ENCODE results near the gene OSTF1.

OSTF1 gene

GRCh38 chr9:75120686-75121085, 32.4 kb downstream of the OSTF1 start:
- H3K27me3 Mint-ChIP-seq = no peaks in the 10 kb centered on the region
- DNase-seq (no peak), ATAC-seq (replicated peaks) (peak; percentile 33 to 46)
- H3K36me3 Mint-ChIP-seq = peaks cover 38 to 53% of the 10 kb centered on the region in 2 donors
- H3K9me3 Mint-ChIP-seq = peaks cover 8 to 10% of the 10 kb centered on the region in 2 donors
- H3K4me1 Mint-ChIP-seq = peaks cover 24 to 54% of the 10 kb centered on the region in 2 donors
- H3K4me3 Mint-ChIP-seq = no peak overlapping the region
- no peak overlapping the region for H3K27ac Mint-ChIP-seq

GRCh38 chr9:75121914-75122558, 33.7 kb downstream of the OSTF1 start:
- peaks cover 38 to 53% of the 10 kb centered on the region in 2 donors for H3K36me3 Mint-ChIP-seq
- H3K9me3 Mint-ChIP-seq = peaks cover 8 to 10% of the 10 kb centered on the region in 2 donors
- H3K4me3 Mint-ChIP-seq = no peak overlapping the region
- H3K27me3 Mint-ChIP-seq = no peaks in the 10 kb centered on the region
- no peak for ATAC-seq (replicated peaks)
- peak overlapping the region; percentile 32 for H3K27ac Mint-ChIP-seq
- peaks cover 22 to 48% of the 10 kb centered on the region in 2 donors for H3K4me1 Mint-ChIP-seq
- no peak for DNase-seq

GRCh38 chr9:75123696-75124095, 35.4 kb downstream of the OSTF1 start:
- DNase-seq (no peak), ATAC-seq (replicated peaks) (no peak)
- Mint-ChIP-seq H3K4me3 (no peak overlapping the region), H3K27ac (no peak overlapping the region), H3K9me3 (peaks cover 0 to 1% of the 10 kb centered on the region in 2 donors), H3K4me1 (peaks cover 11 to 32% of the 10 kb centered on the region in 2 donors), H3K27me3 (no peaks in the 10 kb centered on the region), H3K36me3 (peaks cover 29 to 40% of the 10 kb centered on the region in 2 donors)

- ATAC-seq (replicated peaks) = no peak
- H3K36me3 Mint-ChIP-seq = peaks cover 26 to 44% of the 10 kb centered on the region in 2 donors
- H3K9me3 Mint-ChIP-seq = no peaks in the 10 kb centered on the region
- no peak overlapping the region for H3K4me3 Mint-ChIP-seq
- no peak overlapping the region for H3K27ac Mint-ChIP-seq
- peaks cover 3 to 10% of the 10 kb centered on the region in 2 donors for H3K4me1 Mint-ChIP-seq
- DNase-seq = no peak
- no peaks in the 10 kb centered on the region for H3K27me3 Mint-ChIP-seq
Observed at GRCh38 chr9:75128535-75128934, 40.2 kb downstream of the OSTF1 start.

GRCh38 chr9:75130172-75130571, 41.9 kb downstream of the OSTF1 start:
- DNase-seq = no peak
- no peak overlapping the region for H3K4me3 Mint-ChIP-seq
- no peaks in the 10 kb centered on the region for H3K9me3 Mint-ChIP-seq
- H3K27me3 Mint-ChIP-seq = no peaks in the 10 kb centered on the region
- ATAC-seq (replicated peaks) = no peak
- no peak overlapping the region for H3K27ac Mint-ChIP-seq
- peaks cover 0 to 1% of the 10 kb centered on the region in 2 donors for H3K4me1 Mint-ChIP-seq
- H3K36me3 Mint-ChIP-seq = peaks cover 33 to 48% of the 10 kb centered on the region in 2 donors

GRCh38 chr9:75130621-75131230, 42.4 kb downstream of the OSTF1 start:
- ATAC-seq (replicated peaks) (no peak), DNase-seq (no peak)
- H3K27ac Mint-ChIP-seq = no peak overlapping the region
- H3K4me3 Mint-ChIP-seq = no peak overlapping the region
- H3K36me3 Mint-ChIP-seq = peaks cover 38 to 54% of the 10 kb centered on the region in 2 donors
- no peaks in the 10 kb centered on the region for H3K27me3 Mint-ChIP-seq
- peaks cover 0 to 1% of the 10 kb centered on the region in 2 donors for H3K4me1 Mint-ChIP-seq
- no peaks in the 10 kb centered on the region for H3K9me3 Mint-ChIP-seq

GRCh38 chr9:75131700-75132099, 43.4 kb downstream of the OSTF1 start:
- DNase-seq (no peak), ATAC-seq (replicated peaks) (no peak)
- Mint-ChIP-seq H3K9me3 (no peaks in the 10 kb centered on the region), H3K36me3 (peaks cover 46 to 61% of the 10 kb centered on the region in 2 donors), H3K27ac (no peak overlapping the region), H3K4me1 (peaks cover 0 to 1% of the 10 kb centered on the region in 2 donors), H3K27me3 (no peaks in the 10 kb centered on the region), H3K4me3 (no peak overlapping the region)

GRCh38 chr9:75132244-75132643, 43.9 kb downstream of the OSTF1 start:
- no peak for DNase-seq
- H3K27ac Mint-ChIP-seq = no peak overlapping the region
- no peaks in the 10 kb centered on the region for H3K27me3 Mint-ChIP-seq
- H3K9me3 Mint-ChIP-seq = no peaks in the 10 kb centered on the region
- H3K4me3 Mint-ChIP-seq = no peak overlapping the region
- H3K4me1 Mint-ChIP-seq = peaks cover 0 to 3% of the 10 kb centered on the region in 2 donors
- ATAC-seq (replicated peaks) = no peak
- H3K36me3 Mint-ChIP-seq = peaks cover 50 to 65% of the 10 kb centered on the region in 2 donors

- Mint-ChIP-seq H3K4me1 (peaks cover 0 to 5% of the 10 kb centered on the region in 2 donors), H3K4me3 (no peak overlapping the region), H3K27me3 (no peaks in the 10 kb centered on the region), H3K9me3 (no peaks in the 10 kb centered on the region), H3K27ac (no peak overlapping the region), H3K36me3 (peaks cover 55 to 69% of the 10 kb centered on the region in 2 donors)
- no peak for ATAC-seq (replicated peaks)
- DNase-seq = no peak
Observed at GRCh38 chr9:75133396-75133795, 45.1 kb downstream of the OSTF1 start.

- Mint-ChIP-seq H3K4me3 (no peak overlapping the region), H3K36me3 (peaks cover 58 to 69% of the 10 kb centered on the region in 2 donors), H3K27ac (no peak overlapping the region), H3K4me1 (peaks cover under 1 to 5% of the 10 kb centered on the region in 2 donors), H3K27me3 (no peaks in the 10 kb centered on the region), H3K9me3 (no peaks in the 10 kb centered on the region)
- no peak for DNase-seq
- ATAC-seq (replicated peaks) = no peak
Observed at GRCh38 chr9:75134495-75134894, 46.2 kb downstream of the OSTF1 start.

GRCh38 chr9:75138260-75139040, 50.1 kb downstream of the OSTF1 start:
- no peak for DNase-seq
- Mint-ChIP-seq H3K4me3 (no peak overlapping the region), H3K4me1 (peaks cover 5 to 20% of the 10 kb centered on the region in 2 donors), H3K27me3 (no peaks in the 10 kb centered on the region), H3K36me3 (peaks cover 71 to 79% of the 10 kb centered on the region in 2 donors), H3K27ac (no peak overlapping the region), H3K9me3 (peaks cover 2% of the 10 kb centered on the region in 2 donors)
- no peak for ATAC-seq (replicated peaks)

- Mint-ChIP-seq H3K4me3 (no peak overlapping the region), H3K36me3 (peaks cover 78 to 81% of the 10 kb centered on the region in 2 donors), H3K9me3 (peaks cover 4 to 5% of the 10 kb centered on the region in 2 donors), H3K4me1 (peaks cover 5 to 20% of the 10 kb centered on the region in 2 donors), H3K27me3 (no peaks in the 10 kb centered on the region), H3K27ac (no peak overlapping the region)
- DNase-seq = no peak
- no peak for ATAC-seq (replicated peaks)
Observed at GRCh38 chr9:75139201-75139600, 50.9 kb downstream of the OSTF1 start.

GRCh38 chr9:75140261-75140660, 51.9 kb downstream of the OSTF1 start:
- Mint-ChIP-seq H3K4me3 (no peak overlapping the region), H3K27ac (no peak overlapping the region), H3K4me1 (peaks cover 3 to 20% of the 10 kb centered on the region in 2 donors), H3K36me3 (peaks cover 78 to 82% of the 10 kb centered on the region in 2 donors), H3K27me3 (no peaks in the 10 kb centered on the region), H3K9me3 (peaks cover 6 to 11% of the 10 kb centered on the region in 2 donors)
- ATAC-seq (replicated peaks) (no peak), DNase-seq (no peak)

GRCh38 chr9:75142202-75142601, 53.9 kb downstream of the OSTF1 start:
- Mint-ChIP-seq H3K9me3 (peaks cover 6 to 11% of the 10 kb centered on the region in 2 donors), H3K27ac (no peak overlapping the region), H3K4me1 (peaks cover 4 to 29% of the 10 kb centered on the region in 2 donors), H3K36me3 (peaks cover 62 to 75% of the 10 kb centered on the region in 2 donors), H3K27me3 (no peaks in the 10 kb centered on the region), H3K4me3 (no peak overlapping the region)
- ATAC-seq (replicated peaks) = no peak
- no peak for DNase-seq
